Effector memory CD8-positive, alpha-beta T cell (primary cell): ENCODE measurements around the gene KCNMB3.
A peak's percentile ranks its signal among the peaks of the same experiment; 100 is the strongest.
"Not testable (repeated sequence)": the region's sequence is repeated elsewhere in the genome, so short reads cannot be mapped to it uniquely, and the experiment has no call there.

Experiments used
- ATAC-seq: fragments of 150-1000 bp; cut with Tn5 transposase; replicated peaks from 2 replicates; pipeline ENCODE4 v1.10.0; 2021; ENCODE audit warnings: mild to moderate bottlenecking, moderate library complexity
- DNase-seq, 3 experiments: peaks; one replicate each; pipeline ENCODE4 v3.0.0; 2021
- H3K27ac Mint-ChIP-seq, 2 donors: one replicate each; pipeline ENCODE4 v1.8.0; 2022; ENCODE audit warnings: mild to moderate bottlenecking in 2 of 2, mixed read lengths in 2 of 2, moderate library complexity in 2 of 2
- H3K27me3 Mint-ChIP-seq, 2 donors: one replicate each; pipeline ENCODE4 v1.8.0; 2022; ENCODE audit warnings: mixed read lengths in 2 of 2
- H3K36me3 Mint-ChIP-seq: one replicate; pipeline ENCODE4 v1.8.0; 2022; ENCODE audit warnings: mild to moderate bottlenecking, moderate library complexity, mixed read lengths; ENCODE audit not compliant: insufficient read depth
- H3K4me1 Mint-ChIP-seq, 2 donors: one replicate each; pipeline ENCODE4 v1.8.0; 2022; ENCODE audit warnings: low read depth in 2 of 2, mixed read lengths in 2 of 2
- H3K4me3 Mint-ChIP-seq, 2 donors: one replicate each; pipeline ENCODE4 v1.8.0; 2022; ENCODE audit warnings: mild to moderate bottlenecking in 2 of 2, mixed read lengths in 2 of 2, moderate library complexity in 2 of 2
- H3K9me3 Mint-ChIP-seq, 2 donors: one replicate each; pipeline ENCODE4 v1.8.0; 2022; ENCODE audit warnings: mixed read lengths in 2 of 2

KCNMB3 gene

DNA sequence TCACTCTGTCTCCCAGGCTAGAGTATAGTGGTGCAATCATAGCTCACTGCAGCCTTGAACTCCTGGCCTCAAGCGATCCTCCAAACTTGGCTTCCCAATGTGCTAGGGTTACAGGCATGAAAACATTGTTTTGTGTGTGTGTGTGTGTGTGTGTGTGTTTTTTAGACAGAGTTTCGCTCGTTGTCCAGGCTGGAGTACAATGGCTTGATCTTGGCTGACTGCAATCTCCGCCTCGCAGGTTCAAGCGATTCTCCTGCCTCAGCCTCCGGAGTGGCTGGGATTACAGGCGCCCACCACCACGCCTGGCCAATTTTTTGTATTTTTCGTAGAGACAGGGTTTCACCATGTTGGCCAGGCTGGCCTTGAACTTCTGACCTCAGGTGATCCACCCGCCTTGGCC is 6.8 kb upstream of the KCNMB3 start:
- peaks cover 13 to 28% of the 10 kb centered on the region in 2 donors for H3K4me1 Mint-ChIP-seq
- not testable (repeated sequence) for ATAC-seq, H3K27me3 Mint-ChIP-seq, DNase-seq, H3K27ac Mint-ChIP-seq, H3K36me3 Mint-ChIP-seq, H3K4me3 Mint-ChIP-seq
- peaks cover 2 to 13% of the 10 kb centered on the region in 2 donors for H3K9me3 Mint-ChIP-seq

DNA sequence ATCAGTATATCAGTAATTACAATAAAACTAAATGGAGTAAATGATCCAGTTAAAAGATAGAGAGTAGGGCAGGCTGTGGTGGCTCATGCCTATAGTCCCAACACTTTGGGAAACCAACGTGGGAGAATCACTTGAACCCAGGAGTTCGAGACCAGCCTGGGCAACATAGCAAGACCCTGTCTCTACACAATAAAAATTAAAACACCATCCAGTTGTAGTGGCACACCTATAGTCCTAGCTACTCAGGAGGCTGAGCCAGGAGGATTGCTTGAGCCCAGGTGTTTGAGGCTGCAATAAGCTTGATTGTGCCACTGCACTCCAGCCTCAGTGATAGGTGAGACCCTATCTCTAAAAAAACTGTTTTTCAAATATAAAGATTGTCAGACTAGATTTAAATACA is 5.9 kb upstream of the KCNMB3 start:
- no peak overlapping the region for H3K4me3 Mint-ChIP-seq

DNA sequence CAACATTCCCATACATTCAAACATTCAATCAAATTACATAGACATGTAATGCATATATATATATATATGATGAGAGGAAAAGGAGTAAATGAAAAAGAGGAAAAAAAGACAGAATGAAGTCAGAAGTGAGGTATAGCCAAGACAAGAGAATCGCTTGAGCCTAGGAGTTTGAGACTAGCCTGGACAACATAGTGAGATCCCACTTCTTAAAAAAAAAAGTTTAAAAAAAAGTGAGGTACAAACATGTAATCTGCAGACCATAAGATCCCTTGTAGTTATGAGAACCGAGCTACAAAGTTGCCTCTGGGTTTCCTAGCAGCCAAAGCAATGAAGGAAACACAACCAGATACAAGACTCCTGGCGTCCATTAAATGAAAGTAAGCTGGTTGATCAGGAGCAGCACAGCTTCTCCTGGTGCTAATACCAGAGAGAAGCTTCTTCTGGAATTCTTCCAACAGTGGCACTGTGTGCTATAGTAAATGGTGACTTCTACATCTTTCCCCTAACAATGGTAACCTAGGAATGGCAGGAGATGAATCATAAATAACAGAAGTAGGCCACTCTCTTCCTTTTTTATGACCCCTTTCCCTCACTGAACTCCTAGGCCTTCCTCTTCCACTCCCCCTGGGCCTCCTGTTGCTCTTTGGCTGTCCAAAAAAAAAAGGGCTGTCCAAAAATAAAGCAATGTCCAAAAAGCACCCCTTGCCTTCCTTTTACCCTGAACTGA is 3.5 kb downstream of the KCNMB3 start:
- Mint-ChIP-seq H3K9me3 (no peaks in the 10 kb centered on the region), H3K27ac (no peak overlapping the region), H3K4me3 (no peak overlapping the region), H3K36me3 (no peaks in the 10 kb centered on the region), H3K27me3 (no peaks in the 10 kb centered on the region), H3K4me1 (no peaks in the 10 kb centered on the region)
- ATAC-seq (no peak), DNase-seq (no peak)

More for the DNA sequence above, 5.9 kb upstream of the KCNMB3 start:
- no peak for DNase-seq
- Mint-ChIP-seq H3K9me3 (peaks cover 2 to 13% of the 10 kb centered on the region in 2 donors), H3K27me3 (no peaks in the 10 kb centered on the region), H3K4me1 (peaks cover 13 to 23% of the 10 kb centered on the region in 2 donors), H3K36me3 (no peaks in the 10 kb centered on the region), H3K27ac (no peak overlapping the region)
- no peak for ATAC-seq

DNA sequence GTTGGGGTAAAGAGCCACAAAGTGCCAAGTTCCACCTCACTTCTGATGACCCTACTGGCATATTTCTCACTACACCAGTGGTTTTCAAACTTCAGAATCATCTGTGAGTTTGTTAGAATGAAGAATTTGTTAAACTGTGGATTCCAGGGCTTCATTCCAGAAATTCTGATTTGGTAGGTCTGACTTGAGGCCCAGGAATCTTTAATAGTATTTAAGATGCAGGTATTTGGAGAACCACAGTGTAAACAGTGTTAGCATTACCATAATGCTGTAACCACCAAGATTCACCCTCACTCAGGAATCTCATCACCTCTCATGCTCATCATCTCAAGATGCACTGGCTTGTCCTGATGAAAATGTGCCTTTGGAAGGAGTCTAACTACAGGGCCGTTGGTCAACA is 6.0 kb downstream of the KCNMB3 start:
- DNase-seq, result no peak
- Mint-ChIP-seq H3K27ac (peak overlapping the region in 1 of 2 donors; percentile 76), H3K27me3 (no peaks in the 10 kb centered on the region), H3K9me3 (no peaks in the 10 kb centered on the region), H3K4me3 (no peak overlapping the region), H3K4me1 (no peaks in the 10 kb centered on the region), H3K36me3 (no peaks in the 10 kb centered on the region)
- ATAC-seq, result no peak

DNA sequence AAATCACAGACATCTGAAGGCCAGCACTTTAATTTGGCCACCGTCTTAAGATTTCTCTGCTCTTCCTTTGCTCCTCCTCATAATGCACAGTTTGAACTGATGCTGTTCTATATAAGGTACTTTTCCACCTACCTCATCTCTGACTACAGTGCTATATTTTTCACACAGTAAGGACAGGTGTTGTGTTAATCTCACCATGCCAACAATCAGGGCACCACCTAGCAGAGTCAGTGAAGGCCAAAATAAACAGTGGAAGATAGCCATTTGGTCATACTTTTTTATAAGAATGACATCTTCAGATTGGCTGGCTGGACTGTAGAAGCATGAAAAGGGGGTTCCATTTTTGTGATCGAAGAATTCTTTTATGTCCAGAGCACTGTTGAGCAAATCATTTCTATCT is 8.1 kb downstream of the KCNMB3 start:
- not testable (repeated sequence) for ATAC-seq, H3K4me1 Mint-ChIP-seq, H3K27ac Mint-ChIP-seq, H3K36me3 Mint-ChIP-seq, H3K27me3 Mint-ChIP-seq, H3K9me3 Mint-ChIP-seq, DNase-seq, H3K4me3 Mint-ChIP-seq

DNA sequence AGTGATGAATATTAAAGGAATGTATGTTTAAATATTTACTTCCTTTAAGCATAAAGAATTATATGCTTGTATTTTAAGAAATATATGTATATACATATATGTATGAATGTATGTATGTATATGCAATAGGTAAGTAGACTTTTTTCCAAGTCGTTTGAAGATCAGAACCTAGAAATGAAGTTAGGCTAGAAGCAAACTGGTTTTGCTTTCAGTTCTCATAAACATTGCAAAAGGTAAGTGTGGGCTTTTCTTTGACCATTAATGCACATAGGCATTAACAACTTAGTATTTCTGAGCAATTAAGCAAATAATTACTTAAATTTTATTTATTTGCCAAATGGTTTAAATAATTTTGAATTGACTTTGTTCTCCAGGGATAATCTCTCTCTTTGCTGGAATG is 10.6 kb downstream of the KCNMB3 start:
- not testable (repeated sequence) for H3K9me3 Mint-ChIP-seq, H3K4me3 Mint-ChIP-seq, H3K4me1 Mint-ChIP-seq, H3K36me3 Mint-ChIP-seq, DNase-seq, H3K27me3 Mint-ChIP-seq, ATAC-seq, H3K27ac Mint-ChIP-seq

DNA sequence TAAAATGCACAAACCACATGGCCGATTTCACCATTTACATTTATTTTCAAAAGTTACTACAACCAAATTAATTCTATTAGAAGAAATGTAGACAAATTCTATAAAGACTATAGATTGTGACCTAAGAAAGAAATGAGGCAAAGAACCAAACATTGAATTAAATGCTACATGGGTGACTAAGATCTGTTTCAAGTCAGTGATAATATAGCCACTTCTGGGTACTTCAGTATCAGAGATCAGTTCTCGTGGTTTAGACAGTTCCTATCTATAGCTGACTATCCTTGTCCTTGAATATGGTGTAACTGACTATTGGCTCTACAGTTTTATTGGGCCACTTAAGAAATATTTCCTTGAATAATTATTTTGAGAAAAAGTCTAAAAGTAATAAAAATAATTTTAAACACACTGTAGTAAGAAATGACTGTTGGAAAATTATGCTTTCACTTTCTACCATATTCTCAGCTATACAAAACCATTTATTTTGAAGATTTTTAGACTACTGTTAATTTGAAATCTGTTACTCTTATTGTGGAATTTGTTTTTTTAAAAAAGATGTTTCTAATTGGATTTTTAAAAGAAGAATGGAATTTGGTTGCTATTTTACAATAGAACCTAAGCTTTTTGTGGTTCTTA is 14.1 kb downstream of the KCNMB3 start:
- no peaks in the 10 kb centered on the region for H3K27me3 Mint-ChIP-seq
- no peaks in the 10 kb centered on the region for H3K4me1 Mint-ChIP-seq
- H3K36me3 Mint-ChIP-seq, result peaks cover 26% of the 10 kb centered on the region
- ATAC-seq (no peak), DNase-seq (no peak)
- no peak overlapping the region for H3K27ac Mint-ChIP-seq
- H3K4me3 Mint-ChIP-seq, result no peak overlapping the region
- H3K9me3 Mint-ChIP-seq, result no peaks in the 10 kb centered on the region

DNA sequence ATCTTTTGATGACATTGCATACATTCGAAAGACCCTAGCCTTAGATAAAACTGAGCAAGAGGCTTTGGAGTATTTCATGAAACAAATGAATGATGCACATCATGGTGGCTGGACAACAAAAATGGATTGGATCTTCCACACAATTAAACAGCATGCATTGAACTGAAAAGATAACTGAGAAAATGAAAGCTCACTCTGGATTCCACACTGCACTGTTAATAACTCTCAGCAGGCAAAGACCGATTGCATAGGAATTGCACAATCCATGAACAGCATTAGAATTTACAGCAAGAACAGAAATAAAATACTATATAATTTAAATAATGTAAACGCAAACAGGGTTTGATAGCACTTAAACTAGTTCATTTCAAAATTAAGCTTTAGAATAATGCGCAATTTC is 16.7 kb downstream of the KCNMB3 start:
- Mint-ChIP-seq H3K4me1 (no peaks in the 10 kb centered on the region), H3K27ac (no peak overlapping the region), H3K27me3 (no peaks in the 10 kb centered on the region), H3K36me3 (peaks cover 36% of the 10 kb centered on the region), H3K4me3 (no peak overlapping the region), H3K9me3 (no peaks in the 10 kb centered on the region)
- no peak for DNase-seq
- ATAC-seq, result no peak

DNA sequence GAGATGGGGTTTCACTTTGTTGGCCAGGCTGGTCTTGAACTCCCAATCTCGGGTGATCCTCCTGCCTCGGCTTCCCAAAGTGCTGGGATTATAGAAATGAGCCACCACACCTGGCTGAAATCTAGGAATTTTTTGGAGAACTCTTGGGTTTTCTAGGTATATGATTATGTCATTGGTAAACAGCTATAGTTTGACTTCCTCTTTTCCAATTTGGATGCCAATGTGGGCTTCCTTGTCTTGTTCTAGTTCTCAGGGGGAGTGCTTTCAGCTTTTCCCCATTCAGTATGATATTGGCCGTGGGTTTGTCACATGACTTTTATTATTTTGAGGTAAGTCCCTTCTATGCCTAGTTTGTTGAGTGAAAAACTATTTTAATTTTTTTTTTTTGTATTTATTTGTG is 17.9 kb downstream of the KCNMB3 start:
- Mint-ChIP-seq H3K4me1 (no peaks in the 10 kb centered on the region), H3K27ac (no peak overlapping the region), H3K27me3 (no peaks in the 10 kb centered on the region), H3K4me3 (no peak overlapping the region), H3K9me3 (no peaks in the 10 kb centered on the region), H3K36me3 (peaks cover 36% of the 10 kb centered on the region)
- ATAC-seq (no peak), DNase-seq (no peak)

DNA sequence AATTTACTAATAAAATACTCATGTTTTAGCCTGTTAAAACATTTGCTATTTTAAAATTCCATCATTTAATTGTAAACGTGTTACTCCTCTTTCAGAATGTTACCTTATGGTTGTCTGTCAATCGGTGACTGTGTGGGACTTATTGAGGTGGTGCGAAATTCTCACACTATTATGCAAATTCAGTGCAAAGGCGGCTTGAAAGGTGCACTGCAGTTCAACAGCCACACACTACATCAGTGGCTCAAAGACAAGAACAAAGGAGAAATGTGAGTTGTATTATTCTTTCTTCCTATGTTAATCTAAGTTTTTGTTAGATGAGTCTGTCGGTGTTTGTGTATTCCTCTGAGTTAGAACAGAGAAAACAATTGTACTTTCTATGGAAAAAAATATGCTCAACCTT is 21.7 kb downstream of the KCNMB3 start:
- Mint-ChIP-seq H3K36me3 (peaks cover 32% of the 10 kb centered on the region), H3K4me1 (no peaks in the 10 kb centered on the region), H3K4me3 (no peak overlapping the region), H3K27me3 (no peaks in the 10 kb centered on the region), H3K27ac (no peak overlapping the region), H3K9me3 (no peaks in the 10 kb centered on the region)
- no peak for DNase-seq
- ATAC-seq, result no peak

DNA sequence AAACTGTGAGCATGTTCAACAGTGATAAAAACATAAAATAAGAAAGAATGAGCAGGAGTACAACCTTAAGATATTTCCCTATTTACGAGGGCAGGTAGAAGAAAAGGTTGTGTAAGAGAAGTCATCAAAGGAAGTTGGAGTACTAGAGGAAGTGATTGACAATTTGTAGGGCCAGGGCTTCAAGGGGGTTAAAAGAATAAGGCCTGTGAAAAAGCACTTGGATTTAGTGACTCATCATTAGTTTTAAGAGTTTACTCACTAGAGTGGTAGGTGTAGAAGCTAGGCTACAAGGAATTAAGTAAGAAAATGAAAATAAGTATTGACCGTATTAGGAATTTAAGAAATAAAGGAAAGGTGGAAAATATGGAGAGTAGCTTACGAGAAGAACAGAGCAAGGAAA is 23.6 kb downstream of the KCNMB3 start:
- Mint-ChIP-seq H3K9me3 (no peaks in the 10 kb centered on the region), H3K4me1 (no peaks in the 10 kb centered on the region), H3K27me3 (no peaks in the 10 kb centered on the region), H3K27ac (no peak overlapping the region), H3K4me3 (no peak overlapping the region), H3K36me3 (peaks cover 25% of the 10 kb centered on the region)
- ATAC-seq (no peak), DNase-seq (no peak)

DNA sequence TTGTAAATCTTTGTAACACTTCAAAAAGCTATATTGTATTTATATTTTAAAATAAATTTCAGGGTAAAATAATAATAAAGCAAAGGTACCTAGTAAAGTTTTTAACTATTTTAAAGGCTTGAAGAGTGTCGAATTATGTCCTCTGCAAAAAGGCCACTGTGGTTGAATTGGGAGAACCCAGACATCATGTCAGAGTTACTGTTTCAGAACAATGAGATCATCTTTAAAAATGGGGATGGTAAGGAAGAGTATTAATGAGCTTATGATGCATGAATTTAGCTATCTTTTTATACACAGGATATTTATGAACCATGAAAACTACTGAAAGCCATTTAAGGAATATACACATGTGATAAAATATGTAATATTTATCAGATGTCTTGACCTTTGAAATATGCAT is 26.3 kb downstream of the KCNMB3 start:
- Mint-ChIP-seq H3K36me3 (peaks cover 31% of the 10 kb centered on the region), H3K9me3 (no peaks in the 10 kb centered on the region), H3K4me1 (no peaks in the 10 kb centered on the region)

DNA sequence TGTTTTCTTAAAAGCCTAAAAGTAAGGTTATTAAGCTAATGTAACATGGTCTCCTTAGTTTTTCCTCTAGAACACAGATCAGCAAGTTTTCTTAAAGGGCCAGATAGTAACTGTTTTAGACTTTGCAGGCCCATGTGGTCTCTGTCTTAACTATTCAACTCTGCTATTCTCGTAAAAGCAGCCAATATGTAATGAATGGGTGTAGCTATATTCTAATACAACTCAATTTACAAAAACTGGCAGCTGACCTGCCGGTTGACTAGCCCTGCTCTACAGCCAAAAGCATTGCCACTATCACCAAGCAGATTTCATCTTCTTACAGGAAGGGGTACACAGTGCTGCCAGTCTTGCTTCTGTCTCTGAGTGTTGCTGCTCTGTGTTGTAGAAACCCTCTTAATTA is 27.4 kb downstream of the KCNMB3 start:
- H3K27ac Mint-ChIP-seq, result no peak overlapping the region
- no peaks in the 10 kb centered on the region for H3K27me3 Mint-ChIP-seq
- DNase-seq, result no peak
- peaks cover 35% of the 10 kb centered on the region for H3K36me3 Mint-ChIP-seq
- no peak for ATAC-seq
- H3K4me3 Mint-ChIP-seq, result no peak overlapping the region
- no peaks in the 10 kb centered on the region for H3K9me3 Mint-ChIP-seq
- no peaks in the 10 kb centered on the region for H3K4me1 Mint-ChIP-seq

More for the DNA sequence above, 26.3 kb downstream of the KCNMB3 start:
- Mint-ChIP-seq H3K27me3 (no peaks in the 10 kb centered on the region), H3K27ac (no peak overlapping the region), H3K4me3 (no peak overlapping the region)
- DNase-seq (no peak), ATAC-seq (no peak)

DNA sequence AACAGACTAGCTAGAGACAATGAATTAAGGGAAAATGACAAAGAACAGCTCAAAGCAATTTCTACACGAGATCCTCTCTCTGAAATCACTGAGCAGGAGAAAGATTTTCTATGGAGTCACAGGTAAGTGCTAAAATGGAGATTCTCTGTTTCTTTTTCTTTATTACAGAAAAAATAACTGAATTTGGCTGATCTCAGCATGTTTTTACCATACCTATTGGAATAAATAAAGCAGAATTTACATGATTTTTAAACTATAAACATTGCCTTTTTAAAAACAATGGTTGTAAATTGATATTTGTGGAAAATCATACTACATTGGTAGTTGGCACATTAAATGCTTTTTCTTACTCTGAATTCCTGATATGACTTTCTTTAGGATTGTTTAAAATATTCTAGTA is 32.7 kb downstream of the KCNMB3 start:
- H3K27ac Mint-ChIP-seq, H3K4me1 Mint-ChIP-seq, H3K27me3 Mint-ChIP-seq, DNase-seq, H3K4me3 Mint-ChIP-seq, H3K9me3 Mint-ChIP-seq, ATAC-seq: not testable (repeated sequence)
- H3K36me3 Mint-ChIP-seq, result peaks cover 32% of the 10 kb centered on the region
